A549 (cell line): Measurements from ENCODE around the gene PLEKHA4. TPM values are rescaled to one million over a fixed set of nuclear protein-coding genes. Genes with fewer than 3 reads are reported as not detected.
"Not testable (repeated sequence)": the region's sequence is repeated elsewhere in the genome, so short reads cannot be mapped to it uniquely, and the experiment has no call there.

Experiments used
- ATAC-seq, 2 experiments: fragments of 200-7000 bp in 1 of 2; fragments of >200 bp in 1 of 2; cut with Nextera tagmentation in 1 of 2; cut with Tn5 transposase in 1 of 2; 3 replicates each; pipeline versions ENCODE4 v1.8.0 to v1.9.1; 2018 to 2020; ENCODE audit warnings: mild to moderate bottlenecking in 1 of 2, moderate library complexity in 1 of 2
- CTCF ChIA-PET: fragments of 300-600 bp; sonication (Branson Sonifier 250); formaldehyde crosslinking; extraction: SDS; loops from one replicate; lab custom pipeline; 2021; ENCODE audit warnings: antibody characterized with exemption, inconsistent platforms; lab: Yijun Ruan, JAX
- POLR2A ChIA-PET: fragments of 350-600 bp; formaldehyde crosslinking; extraction: SDS; loops from one replicate; lab custom pipeline; 2021; ENCODE audit warnings: antibody characterized with exemption, inconsistent platforms; lab: Yijun Ruan, JAX
- DNase-seq, 2 experiments: peaks; one replicate each; pipeline versions ENCODE4 v3.0.0 to v3.0.0-alpha.2; 2011 to 2016; ENCODE audit warnings: low read depth in 1 of 2, low spot score in 1 of 2
- FAIRE-seq: peaks from 2 replicates; lab custom pipeline; 2011; peaks lifted over from hg19 to GRCh38; lab: Jason Lieb, UNC
- H3K27ac ChIP-seq, 2 experiments: fragments of >200 bp; sonication (Bioruptor Twin); formaldehyde crosslinking; 3 replicates each; pipeline ENCODE4 v1.5.1; 2016 to 2017
- H3K4me1 ChIP-seq: fragments of >200 bp; sonication (Bioruptor Twin); formaldehyde crosslinking; 3 replicates; pipeline ENCODE4 v1.6.1; 2016
- H3K4me2 ChIP-seq: fragments of >200 bp; sonication (Bioruptor Twin); formaldehyde crosslinking; 3 replicates; pipeline ENCODE4 v1.6.1; 2016
- H3K4me3 ChIP-seq: fragments of >200 bp; sonication (Bioruptor Twin); formaldehyde crosslinking; 3 replicates; pipeline ENCODE4 v1.5.1; 2016
- H3K9me3 ChIP-seq: fragments of >200 bp; sonication (Bioruptor Twin); formaldehyde crosslinking; 3 replicates; pipeline ENCODE4 v1.6.1; 2016
- CBX8 ChIP-seq: fragments of 200-600 bp; sonication (generic); IDR thresholded peaks from 2 replicates; pipeline ENCODE4 v1.6.1; 2016
- CEBPB ChIP-seq, 2 experiments: fragments of >200 bp in 1 of 2; sonication (Bioruptor Twin) in 1 of 2; formaldehyde crosslinking in 1 of 2; IDR thresholded peaks; 2 replicates each; pipeline ENCODE4 v1.6.1; 2012 to 2016
- ELK1 ChIP-seq: fragments of 150-350 bp; IDR thresholded peaks from 2 replicates; pipeline ENCODE4 v1.6.1; 2014; ENCODE audit warnings: low read depth, mild to moderate bottlenecking, low read length
- ESRRA ChIP-seq: fragments of 150-350 bp; IDR thresholded peaks from 2 replicates; pipeline ENCODE4 v1.6.1; 2014; ENCODE audit warnings: mild to moderate bottlenecking, low read length, borderline replicate concordance
- FOSL2 ChIP-seq, 2 experiments: fragments of 450-650 bp in 1 of 2; fragments of >200 bp in 1 of 2; sonication (Bioruptor Twin) in 1 of 2; formaldehyde crosslinking; IDR thresholded peaks; 2 replicates each; pipeline versions ENCODE4 v1.5.0 to v1.6.1; 2016 to 2020; ENCODE audit warnings: mild to moderate bottlenecking in 1 of 2, moderate library complexity in 1 of 2
- FOXS1 ChIP-seq: fragments of 250-450 bp; sonication (Bioruptor Pico); IDR thresholded peaks from 2 replicates; pipeline ENCODE4 v1.5.0; 2020; ENCODE audit warnings: mild to moderate bottlenecking, moderate library complexity
- HDAC2 ChIP-seq: fragments of 200-600 bp; sonication (generic); IDR thresholded peaks from 2 replicates; pipeline ENCODE4 v1.6.1; 2016
- HEYL ChIP-seq: fragments of 250-450 bp; sonication (Bioruptor Pico); IDR thresholded peaks from 2 replicates; pipeline ENCODE4 v1.8.0; 2021; ENCODE audit warnings: mild to moderate bottlenecking, moderate library complexity
- HMGXB4 ChIP-seq: fragments of 250-450 bp; sonication (Bioruptor Pico); IDR thresholded peaks from 2 replicates; pipeline ENCODE4 v1.5.0; 2021; ENCODE audit warnings: mild to moderate bottlenecking, moderate library complexity, borderline replicate concordance
- HOXA7 ChIP-seq: fragments of 250-450 bp; sonication (Bioruptor Pico); IDR thresholded peaks from 2 replicates; pipeline ENCODE4 v1.5.0; 2020; ENCODE audit warnings: mild to moderate bottlenecking, moderate library complexity
- HOXB13 ChIP-seq: fragments of 250-450 bp; sonication (Bioruptor Pico); IDR thresholded peaks from 2 replicates; pipeline ENCODE4 v1.5.0; 2020; ENCODE audit warnings: low read depth, mild to moderate bottlenecking, moderate library complexity
- MAZ ChIP-seq: fragments of 150-350 bp; IDR thresholded peaks from 2 replicates; pipeline ENCODE4 v1.6.1; 2014; ENCODE audit warnings: antibody characterized with exemption, low read depth, low read length, borderline replicate concordance
- NPAS2 ChIP-seq: fragments of 250-450 bp; sonication (Bioruptor Pico); IDR thresholded peaks from 2 replicates; pipeline ENCODE4 v1.8.0; 2022; ENCODE audit warnings: mild to moderate bottlenecking, moderate library complexity, borderline replicate concordance
- NR3C1 ChIP-seq: fragments of >200 bp; sonication (Bioruptor Twin); formaldehyde crosslinking; IDR thresholded peaks from 3 replicates; pipeline ENCODE4 v1.6.1; 2017
- RAD21 ChIP-seq, 2 experiments: fragments of >200 bp in 1 of 2; sonication (Bioruptor Twin) in 1 of 2; formaldehyde crosslinking in 1 of 2; IDR thresholded peaks in 1 of 2; conservative IDR thresholded peaks in 1 of 2; 2 replicates in 1 of 2; 3 replicates in 1 of 2; pipeline ENCODE4 v1.6.1; 2012 to 2018; ENCODE audit warnings: inconsistent platforms in 1 of 2
- REST ChIP-seq: fragments of 200-600 bp; sonication (generic); IDR thresholded peaks from 2 replicates; pipeline ENCODE4 v1.6.1; 2016; ENCODE audit warnings: antibody characterized with exemption, mild to moderate bottlenecking, moderate library complexity
- RFX5 ChIP-seq: fragments of 450-650 bp; IDR thresholded peaks from 2 replicates; pipeline ENCODE4 v1.7.1; 2014; ENCODE audit warnings: antibody characterized with exemption, mild to moderate bottlenecking, moderate library complexity
- RNF2 ChIP-seq: fragments of 200-600 bp; sonication (generic); IDR thresholded peaks from 2 replicates; pipeline ENCODE4 v1.6.1; 2016; ENCODE audit warnings: low read depth, mild to moderate bottlenecking, antibody characterized with exemption, moderate library complexity, borderline replicate concordance
- SMC3 ChIP-seq: fragments of >200 bp; sonication (Bioruptor Twin); formaldehyde crosslinking; IDR thresholded peaks from 3 replicates; pipeline ENCODE4 v1.6.1; 2018; ENCODE audit warnings: inconsistent platforms
- ZC3H11A ChIP-seq: fragments of 450-650 bp; IDR thresholded peaks from 2 replicates; pipeline ENCODE4 v1.6.1; 2014; ENCODE audit warnings: antibody characterized with exemption, mild to moderate bottlenecking
- ZFP36 ChIP-seq: fragments of 450-650 bp; IDR thresholded peaks from 2 replicates; pipeline ENCODE4 v1.6.1; 2014; ENCODE audit warnings: borderline replicate concordance; ENCODE audit not compliant: partially characterized antibody
- WGBS: methylation state at CpG from one replicate; pipeline ENCODE4 v1.1.6; 2017; ENCODE audit errors: missing lambda C conversion rate; 5-methylcytosine and 5-hydroxymethylcytosine counted together
- polyA plus RNA-seq, 4 experiments: library from polyadenylated mRNA; depleted of rRNA in 3 of 4; stranded (reverse); fragments of >200 nt; fragmentation: RNase III in 1 of 4; extraction: RNeasy Plus Mini Kit Qiagen cat#74134 plus additional on column Dnase treatment in 1 of 4; gene quantifications; 2 replicates in 3 of 4; 3 replicates in 1 of 4; pipeline ENCODE4 v1.2.3, GENCODE V29; 2011 to 2017

Gene PLEKHA4
- polyA plus RNA-seq, 2 of the 4 experiments (the other 2 are of a cell fraction) = 0.34 to 0.46 TPM

- ATAC-seq, H3K4me1 ChIP-seq, H3K27ac ChIP-seq, H3K4me2 ChIP-seq, FAIRE-seq, DNase-seq, H3K4me3 ChIP-seq, H3K9me3 ChIP-seq, POLR2A ChIA-PET: not testable (repeated sequence)
- CTCF ChIA-PET = interaction anchor here (1.5 to 24.1 kb wide), 7 partner anchors 8 to 172 kb away, joined by 3 to 927 read pairs (median 21); partner anchors contain the start of gene HSD17B14
- 88% methylated on average over 3 of the region's 3 CpGs for WGBS
- TF ChIP-seq ZFP36 = peak; percentile 54
Observed at GRCh38 chr19:48846659-48847058, 21.8 kb downstream of the PLEKHA4 start.

GRCh38 chr19:48845384-48845783, 23.0 kb downstream of the PLEKHA4 start:
- 89% methylated on average over 15 of the region's 15 CpGs for WGBS
- Histone ChIP-seq H3K4me1 (no peaks in the 10 kb centered on the region), H3K9me3 (no peaks in the 10 kb centered on the region), H3K4me3 (no peak overlapping the region), H3K4me2 (no peak overlapping the region), H3K27ac (no peak overlapping the region)
- FAIRE-seq (no peak), DNase-seq (no peak), ATAC-seq (no peak)
- POLR2A ChIA-PET = interaction anchor here (0.5 to 2.9 kb wide), 3 partner anchors 9 to 30 kb away, joined by 3 to 15 read pairs (median 4); partner anchors contain the start of gene PPP1R15A
- TF ChIP-seq SMC3 (no peak), REST (no peak), RAD21 (conservative IDR thresholded peaks at IDR 0.05 in 1 of 2, IDR thresholded peaks at IDR 0.05 in 1 of 2) (no peak), MAZ (no peak), HEYL (CRISPR knock-in tag) (no peak), HDAC2 (no peak), HOXA7 (no peak), ZC3H11A (no peak), ELK1 (no peak), HMGXB4 (no peak), CBX8 (no peak), NPAS2 (CRISPR knock-in tag) (no peak), FOSL2 (IDR thresholded peaks at IDR 0.05) (no peak), FOSL2 (CRISPR knock-in tag; IDR thresholded peaks at IDR 0.05) (no peak), RNF2 (no peak), NR3C1 (no peak), RFX5 (no peak), HOXB13 (no peak), FOXS1 (CRISPR knock-in tag) (no peak), ESRRA (no peak), CEBPB (IDR thresholded peaks at IDR 0.05) (no peak)
- CTCF ChIA-PET = interaction anchor here (0.7 to 24.1 kb wide), 15 partner anchors 8 to 261 kb away, joined by 3 to 927 read pairs (median 5); partner anchors contain the start of genes GYS1, HSD17B14 and RUVBL2
